Esophagus muscularis mucosa (tissue), 4 donors: ENCODE results near the gene PCARE. TPM values are rescaled to one million over a fixed set of nuclear protein-coding genes. Genes with fewer than 3 reads are reported as not detected.
A peak's percentile ranks its signal among the peaks of the same experiment; 100 is the strongest.

Source experiments
- DNase-seq: peaks from one replicate; pipeline ENCODE4 v3.0.0-alpha.2; 2017; ENCODE audit errors: extremely low spot score
- H3K27ac ChIP-seq, 4 donors: fragments of 200-600 bp; sonication (generic); replicated peaks in 1 of 4; 1 replicate in 3 of 4; 2 replicates in 1 of 4; pipeline ENCODE4 v1.5.1; 2016 to 2019; ENCODE audit warnings: mild to moderate bottlenecking in 1 of 4
- H3K27me3 ChIP-seq, 4 donors: fragments of 200-600 bp; sonication (generic); one replicate each; pipeline versions ENCODE4 v1.5.1 to v1.6.0; 2016 to 2019
- H3K36me3 ChIP-seq, 4 donors: fragments of 200-600 bp; sonication (generic); one replicate each; pipeline ENCODE4 v1.5.1; 2016 to 2019
- H3K4me1 ChIP-seq, 4 donors: fragments of 200-600 bp; sonication (generic); one replicate each; pipeline ENCODE4 v1.5.1; 2016 to 2019
- H3K4me3 ChIP-seq, 4 donors: fragments of 200-600 bp; sonication (generic); 1 replicate in 2 of 4; 2 replicates in 2 of 4; pipeline ENCODE4 v1.5.1; 2016 to 2019; ENCODE audit warnings: mild to moderate bottlenecking in 4 of 4, moderate library complexity in 1 of 4
- H3K9me3 ChIP-seq, 4 donors: fragments of 200-600 bp; sonication (generic); 1 replicate in 3 of 4; 2 replicates in 1 of 4; pipeline ENCODE4 v1.5.1; 2016 to 2019
- EP300 ChIP-seq: sonication (generic); formaldehyde crosslinking; IDR thresholded peaks from one replicate; pipeline ENCODE4 v1.6.1; 2017; ENCODE audit warnings: antibody characterized with exemption
- POLR2A ChIP-seq: fragments of 450-650 bp; IDR thresholded peaks from one replicate; pipeline ENCODE4 v1.6.1; 2017; ENCODE audit warnings: antibody characterized with exemption, moderate library complexity, mild to moderate bottlenecking, low read depth
- POLR2AphosphoS5 ChIP-seq, 2 donors: sonication (generic); formaldehyde crosslinking; IDR thresholded peaks; one replicate each; pipeline ENCODE4 v1.6.1; 2017; ENCODE audit warnings: antibody characterized with exemption in 2 of 2
- WGBS: methylation state at CpG from one replicate; pipeline ENCODE4 v1.1.5; 2018; 5-methylcytosine and 5-hydroxymethylcytosine counted together
- intact Hi-C: fragments of 100-400 bp; cut with DNase I; formaldehyde crosslinking; loops from one replicate; pipeline ENCODE4 v1.15.1; 2023
- total RNA-seq, 4 donors: library from RNA; depleted of rRNA; stranded (reverse); fragments of >200 nt; gene quantifications; one replicate each; pipeline versions ENCODE4 v1.1.0 to v1.2.1, GENCODE V29; 2016
- TF ChIP-seq, protein P1 (sequence below), 3 experiments: fragments of 200-600 bp in 2 of 3; fragments of 450-650 bp in 1 of 3; sonication (generic) in 2 of 3; IDR thresholded peaks; one replicate each; pipeline ENCODE4 v1.5.1; 2017 to 2019; ENCODE audit warnings: antibody characterized with exemption in 3 of 3, mild to moderate bottlenecking in 2 of 3, moderate library complexity in 1 of 3

The PCARE gene
- total RNA-seq, 4 donors from 2014 or later: not detected

- no peaks in the 10 kb centered on the region for H3K27me3 ChIP-seq
- peak overlapping the region; percentile 22 to 71 (median 60) for H3K27ac ChIP-seq
- peak overlapping the region in 2 of 4 donors; percentile 22 to 26 for H3K4me3 ChIP-seq
- no peaks in the 10 kb centered on the region for H3K36me3 ChIP-seq
- TF ChIP-seq POLR2AphosphoS5 (IDR thresholded peaks at IDR 0.05) (no peak), POLR2A (no peak), EP300 (no peak)
- TF ChIP-seq, protein P1, sequence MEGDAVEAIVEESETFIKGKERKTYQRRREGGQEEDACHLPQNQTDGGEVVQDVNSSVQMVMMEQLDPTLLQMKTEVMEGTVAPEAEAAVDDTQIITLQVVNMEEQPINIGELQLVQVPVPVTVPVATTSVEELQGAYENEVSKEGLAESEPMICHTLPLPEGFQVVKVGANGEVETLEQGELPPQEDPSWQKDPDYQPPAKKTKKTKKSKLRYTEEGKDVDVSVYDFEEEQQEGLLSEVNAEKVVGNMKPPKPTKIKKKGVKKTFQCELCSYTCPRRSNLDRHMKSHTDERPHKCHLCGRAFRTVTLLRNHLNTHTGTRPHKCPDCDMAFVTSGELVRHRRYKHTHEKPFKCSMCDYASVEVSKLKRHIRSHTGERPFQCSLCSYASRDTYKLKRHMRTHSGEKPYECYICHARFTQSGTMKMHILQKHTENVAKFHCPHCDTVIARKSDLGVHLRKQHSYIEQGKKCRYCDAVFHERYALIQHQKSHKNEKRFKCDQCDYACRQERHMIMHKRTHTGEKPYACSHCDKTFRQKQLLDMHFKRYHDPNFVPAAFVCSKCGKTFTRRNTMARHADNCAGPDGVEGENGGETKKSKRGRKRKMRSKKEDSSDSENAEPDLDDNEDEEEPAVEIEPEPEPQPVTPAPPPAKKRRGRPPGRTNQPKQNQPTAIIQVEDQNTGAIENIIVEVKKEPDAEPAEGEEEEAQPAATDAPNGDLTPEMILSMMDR (IDR thresholded peaks at IDR 0.05): no peak
- H3K4me1 ChIP-seq: peaks cover 22 to 46% (median 39%) of the 10 kb centered on the region in 4 donors
- no peaks in the 10 kb centered on the region for H3K9me3 ChIP-seq
- intact Hi-C loops: no loop called here
- WGBS: 77% methylated on average over 9 of the region's 10 CpGs
- DNase-seq: no peak
These were observed 9.1 kb downstream of the PCARE start for GRCh38 chr2:29065068-29065811.

- WGBS: 60% methylated on average over 1 of the region's 11 CpGs
- H3K27ac ChIP-seq: peak overlapping the region; percentile 22 to 71 (median 60)
These were observed 9.6 kb downstream of the PCARE start for GRCh38 chr2:29064746-29065067.

GRCh38 chr2:29064346-29064715 lies 10.0 kb downstream of the PCARE start:
- Histone ChIP-seq H3K9me3 (no peaks in the 10 kb centered on the region), H3K27ac (peak overlapping the region; percentile 34 to 71 (median 60)), H3K36me3 (no peaks in the 10 kb centered on the region), H3K4me1 (peaks cover 22 to 46% (median 39%) of the 10 kb centered on the region in 4 donors), H3K4me3 (peak overlapping the region; percentile 22 to 36 (median 31)), H3K27me3 (no peaks in the 10 kb centered on the region)
- intact Hi-C loops: no loop called here
- TF ChIP-seq POLR2A (no peak), POLR2AphosphoS5 (IDR thresholded peaks at IDR 0.05) (no peak), EP300 (no peak)
- TF ChIP-seq, protein P1 (IDR thresholded peaks at IDR 0.05): no peak
- 89% methylated on average over 4 of the region's 4 CpGs for WGBS
- no peak for DNase-seq

More at GRCh38 chr2:29064746-29065067, 9.6 kb downstream of the PCARE start:
- no peak for DNase-seq
- peak overlapping the region in 2 of 4 donors; percentile 22 to 26 for H3K4me3 ChIP-seq
- no peaks in the 10 kb centered on the region for H3K27me3 ChIP-seq
- no peaks in the 10 kb centered on the region for H3K9me3 ChIP-seq
- intact Hi-C loops: no loop called here
- TF ChIP-seq POLR2AphosphoS5 (IDR thresholded peaks at IDR 0.05) (no peak), EP300 (no peak), POLR2A (no peak)
- TF ChIP-seq, protein P1 (IDR thresholded peaks at IDR 0.05): no peak
- peaks cover 22 to 46% (median 39%) of the 10 kb centered on the region in 4 donors for H3K4me1 ChIP-seq
- no peaks in the 10 kb centered on the region for H3K36me3 ChIP-seq

DNA sequence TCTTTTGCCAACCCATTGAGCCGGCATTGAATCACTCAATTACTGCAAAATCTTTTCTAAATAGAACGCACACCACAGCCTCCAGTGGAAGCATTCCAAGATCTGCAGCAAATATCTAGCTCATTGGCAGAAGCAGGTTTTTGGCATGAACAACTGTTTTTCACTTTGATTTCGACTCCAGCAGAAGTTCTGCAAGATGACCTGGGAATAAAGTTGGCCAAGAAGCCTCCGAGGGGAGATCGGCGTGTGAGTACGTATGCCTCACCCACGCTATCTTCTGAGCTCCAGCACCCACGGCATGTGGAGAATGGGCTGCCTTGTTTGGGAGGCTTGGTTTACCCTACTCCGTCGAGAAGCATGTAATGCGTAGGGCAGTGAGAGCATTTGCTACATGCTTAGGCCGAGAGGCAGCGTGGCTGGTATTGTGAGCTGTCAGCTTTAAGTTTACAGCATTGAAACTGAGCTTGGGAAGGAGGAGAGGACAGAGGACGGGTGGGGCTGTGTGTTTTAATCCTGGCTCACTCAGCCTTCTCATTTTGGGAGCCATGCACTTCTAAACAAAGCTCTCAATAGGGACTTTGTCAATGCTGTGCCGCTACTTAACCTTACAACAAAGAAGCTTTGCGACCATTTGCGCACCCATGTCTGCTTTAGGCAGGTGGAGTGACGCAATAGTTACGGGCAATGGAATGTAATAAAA lies 10.5 kb downstream of the PCARE start:
- no peaks in the 10 kb centered on the region for H3K27me3 ChIP-seq

GRCh38 chr2:29063056-29063455 lies 11.3 kb downstream of the PCARE start:
- Histone ChIP-seq H3K9me3 (no peaks in the 10 kb centered on the region), H3K36me3 (no peaks in the 10 kb centered on the region), H3K4me3 (peak overlapping the region in 1 of 4 donors; percentile 47), H3K27ac (peak overlapping the region; percentile 34 to 71 (median 52)), H3K27me3 (no peaks in the 10 kb centered on the region), H3K4me1 (peaks cover 22 to 52% (median 39%) of the 10 kb centered on the region in 4 donors)
- DNase-seq: no peak
- WGBS: 88% methylated on average over 4 of the region's 6 CpGs
- intact Hi-C loops: no loop called here
- TF ChIP-seq POLR2AphosphoS5 (IDR thresholded peaks at IDR 0.05) (no peak), POLR2A (no peak), EP300 (no peak)
- TF ChIP-seq, protein P1 (IDR thresholded peaks at IDR 0.05): no peak

More for the DNA sequence above, 10.5 kb downstream of the PCARE start:
- H3K9me3 ChIP-seq: no peaks in the 10 kb centered on the region
- peak overlapping the region; percentile 26 to 47 (median 36) for H3K4me3 ChIP-seq
- peaks cover 22 to 46% (median 39%) of the 10 kb centered on the region in 4 donors for H3K4me1 ChIP-seq
- H3K27ac ChIP-seq: peak overlapping the region; percentile 34 to 71 (median 52)
- WGBS: 50% methylated on average over 18 of the region's 20 CpGs
- no peak for DNase-seq
- no peaks in the 10 kb centered on the region for H3K36me3 ChIP-seq
- TF ChIP-seq POLR2AphosphoS5 (IDR thresholded peaks at IDR 0.05) (peak in 1 of 2 donors; percentile 19), POLR2A (no peak)
- intact Hi-C loops: no loop called here
